GM12873 (cell line): ENCODE measurements around the gene P4HA1.

Experiments
- TF ChIP-seq, protein P1 (sequence below): IDR thresholded peaks from 2 replicates; pipeline ENCODE4 v1.5.1; 2012; ENCODE audit warnings: low read depth, mild to moderate bottlenecking, moderate library complexity, low read length, control low read depth; ENCODE audit not compliant: insufficient read depth; ENCODE audit errors: missing control alignments

P4HA1 gene

DNA sequence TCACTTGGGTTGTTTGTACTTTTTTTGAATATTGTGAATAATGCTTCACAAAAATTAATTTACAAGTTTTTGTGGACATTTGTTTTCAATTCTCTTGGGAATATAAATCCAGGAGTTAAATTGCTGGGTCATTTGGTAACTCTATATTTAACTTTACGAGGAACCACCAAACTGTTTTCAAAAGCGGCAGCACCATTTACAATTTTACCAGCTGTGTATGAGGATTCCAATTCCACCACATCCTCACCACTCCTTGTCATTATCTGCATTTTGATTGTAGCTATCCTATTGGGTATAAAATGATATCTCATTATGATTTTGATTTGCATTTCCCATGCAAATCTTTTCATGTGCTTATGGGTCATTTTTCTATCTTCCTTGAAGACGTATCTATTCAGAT is 9.6 kb upstream of the P4HA1 start:
- TF ChIP-seq, protein P1, sequence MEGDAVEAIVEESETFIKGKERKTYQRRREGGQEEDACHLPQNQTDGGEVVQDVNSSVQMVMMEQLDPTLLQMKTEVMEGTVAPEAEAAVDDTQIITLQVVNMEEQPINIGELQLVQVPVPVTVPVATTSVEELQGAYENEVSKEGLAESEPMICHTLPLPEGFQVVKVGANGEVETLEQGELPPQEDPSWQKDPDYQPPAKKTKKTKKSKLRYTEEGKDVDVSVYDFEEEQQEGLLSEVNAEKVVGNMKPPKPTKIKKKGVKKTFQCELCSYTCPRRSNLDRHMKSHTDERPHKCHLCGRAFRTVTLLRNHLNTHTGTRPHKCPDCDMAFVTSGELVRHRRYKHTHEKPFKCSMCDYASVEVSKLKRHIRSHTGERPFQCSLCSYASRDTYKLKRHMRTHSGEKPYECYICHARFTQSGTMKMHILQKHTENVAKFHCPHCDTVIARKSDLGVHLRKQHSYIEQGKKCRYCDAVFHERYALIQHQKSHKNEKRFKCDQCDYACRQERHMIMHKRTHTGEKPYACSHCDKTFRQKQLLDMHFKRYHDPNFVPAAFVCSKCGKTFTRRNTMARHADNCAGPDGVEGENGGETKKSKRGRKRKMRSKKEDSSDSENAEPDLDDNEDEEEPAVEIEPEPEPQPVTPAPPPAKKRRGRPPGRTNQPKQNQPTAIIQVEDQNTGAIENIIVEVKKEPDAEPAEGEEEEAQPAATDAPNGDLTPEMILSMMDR, result no peak

DNA sequence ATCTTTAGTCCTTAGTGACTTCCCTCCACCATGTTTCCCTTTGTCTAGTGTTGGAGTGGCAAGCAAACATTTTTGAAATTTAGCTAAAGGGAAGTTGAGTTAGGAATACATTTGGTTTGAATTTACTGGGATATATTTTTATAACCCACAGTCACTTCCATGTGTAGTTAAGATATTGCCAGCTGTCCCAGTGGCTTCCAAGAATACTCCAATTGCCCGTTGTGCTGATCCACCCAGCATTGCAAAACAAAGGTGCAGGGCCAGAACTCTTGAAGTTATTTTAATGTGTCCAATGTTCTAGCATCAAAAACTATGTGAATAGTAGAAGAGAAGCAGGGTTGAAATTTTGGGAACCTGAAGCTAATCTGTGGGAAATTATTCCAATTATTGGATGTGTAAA is 2.5 kb upstream of the P4HA1 start:
- TF ChIP-seq, protein P1, result no peak

DNA sequence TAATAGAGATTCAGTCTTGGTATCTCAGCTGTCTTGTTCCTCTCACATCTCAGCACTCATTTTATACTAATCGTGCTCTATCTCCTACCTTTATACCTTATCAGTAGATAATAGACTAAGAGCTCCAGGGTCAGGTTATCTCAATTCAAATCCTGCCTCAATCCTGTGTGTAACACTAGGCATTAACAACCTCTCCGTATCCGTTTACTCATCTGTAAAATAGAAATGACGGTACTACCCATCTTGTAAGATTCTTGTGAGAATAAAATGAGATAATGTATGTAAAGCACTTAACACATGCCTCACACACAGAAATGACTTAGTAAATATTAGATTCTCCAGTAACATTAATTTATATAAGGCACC is 622 bp upstream of the P4HA1 start:
- TF ChIP-seq, protein P1, result no peak

DNA sequence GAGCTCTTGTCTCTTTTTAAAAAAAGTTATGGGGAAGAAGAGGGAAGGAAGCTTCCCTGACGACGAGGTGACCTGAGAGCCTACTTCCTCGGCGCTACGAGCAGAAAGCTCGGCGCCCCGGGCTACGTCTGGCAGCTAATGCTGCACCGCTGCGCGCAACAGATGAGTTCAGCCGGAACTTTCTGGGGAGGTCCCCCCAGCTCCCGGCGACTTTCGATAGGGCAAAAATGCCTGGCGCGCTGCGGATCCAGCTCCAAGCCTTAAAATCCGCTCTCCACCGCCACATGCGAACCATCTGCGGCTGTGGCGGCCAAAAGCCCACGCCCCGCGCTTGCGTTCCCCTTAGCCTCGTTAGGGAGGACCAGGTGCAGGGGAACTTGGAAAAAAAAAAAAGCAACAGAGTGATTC is 621 bp downstream of the P4HA1 start:
- TF ChIP-seq, protein P1, result no peak

DNA sequence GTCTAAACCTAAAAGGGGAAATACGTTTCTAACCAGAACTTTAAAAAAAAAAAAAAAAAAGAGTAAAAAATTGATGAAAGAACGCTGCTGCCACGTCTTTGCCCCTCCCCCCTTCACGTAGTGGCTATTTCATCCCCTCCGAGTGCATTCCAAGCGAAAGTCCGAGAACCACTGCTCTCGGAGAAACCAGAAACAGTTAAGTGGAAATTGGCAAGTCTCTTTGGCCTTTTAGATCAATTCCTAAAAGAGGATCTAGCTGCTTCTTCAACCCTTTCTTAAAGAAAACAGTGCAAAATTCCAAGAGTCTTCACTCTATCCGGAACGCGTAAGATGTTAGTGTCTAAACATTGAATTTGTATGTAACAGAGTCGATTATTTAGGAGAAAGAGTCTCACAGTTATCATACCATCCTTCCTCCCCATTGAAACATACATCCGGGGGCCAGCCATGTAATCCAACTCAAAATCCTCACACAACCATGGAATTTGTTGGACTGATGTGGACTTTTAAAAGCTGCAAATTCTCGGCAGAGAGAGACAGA is 1.1 kb downstream of the P4HA1 start:
- TF ChIP-seq, protein P1, result no peak

DNA sequence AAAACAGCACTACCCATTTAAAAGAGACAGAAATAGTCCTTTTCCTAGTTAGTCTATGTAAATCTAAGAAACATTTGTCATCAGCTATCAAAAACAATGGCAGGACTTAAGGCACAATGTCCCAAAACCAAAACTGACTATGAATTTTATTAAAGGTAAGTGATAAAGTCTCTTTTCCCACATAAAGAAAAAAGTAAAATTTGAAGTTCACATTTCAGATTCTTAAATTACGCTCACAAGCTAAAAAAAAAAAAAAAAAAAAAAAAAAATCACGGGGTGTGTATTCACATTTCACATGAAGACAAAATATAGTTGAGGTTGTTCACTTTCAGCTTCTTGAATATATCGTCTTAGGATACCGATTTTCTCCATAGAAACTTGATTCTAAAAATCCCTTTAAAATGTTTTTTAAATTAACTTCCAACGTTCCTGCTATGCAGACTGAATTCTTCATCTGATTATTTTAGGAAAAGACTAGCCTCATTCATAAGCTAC is 1.6 kb downstream of the P4HA1 start:
- TF ChIP-seq, protein P1, result no peak

DNA sequence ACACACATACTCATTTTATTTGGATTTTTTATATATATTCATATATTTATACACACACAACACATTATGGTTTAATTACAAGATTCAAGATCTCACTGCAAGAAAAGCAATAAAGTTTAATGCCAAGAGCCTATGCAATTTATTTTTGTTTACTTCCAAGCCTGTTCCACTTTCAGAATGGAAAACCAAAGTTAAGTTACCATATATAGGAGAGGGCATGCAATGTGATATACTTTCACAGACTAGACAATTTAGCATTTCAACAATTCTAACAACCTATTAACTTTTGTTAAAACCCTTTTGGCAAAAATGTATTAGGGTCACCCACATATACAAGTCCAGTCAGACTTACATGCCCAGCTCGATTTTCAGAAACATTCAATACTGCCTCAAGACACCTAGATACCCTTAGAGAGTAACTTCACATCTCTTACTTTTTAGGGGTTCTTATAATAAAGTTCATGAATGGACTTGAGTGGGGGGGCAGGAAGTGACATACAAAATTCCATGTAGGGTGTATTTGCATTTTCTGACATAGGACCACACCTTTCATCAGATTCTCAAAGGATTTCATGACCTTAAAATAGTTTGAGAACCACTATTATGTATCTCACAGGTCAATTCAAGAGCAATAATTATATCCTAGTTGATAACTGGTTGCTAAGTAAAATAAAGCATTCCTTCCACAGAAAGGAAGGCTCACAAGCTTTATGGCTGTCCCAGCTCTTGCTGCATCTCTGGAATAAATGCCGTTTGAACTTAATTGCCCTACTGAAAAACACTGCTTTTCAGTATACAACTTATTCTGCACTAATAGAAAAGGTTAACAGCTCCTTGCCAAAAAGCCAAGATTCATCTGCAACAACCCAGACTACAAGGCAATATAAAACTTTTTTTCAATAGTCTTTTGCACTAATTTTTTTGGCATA is 2.5 kb downstream of the P4HA1 start:
- TF ChIP-seq, protein P1, result no peak
